Skin epidermis (tissue), 12 donors: Measurements from ENCODE around the gene S1PR2.
"Not testable (repeated sequence)": the region's sequence is repeated elsewhere in the genome, so short reads cannot be mapped to it uniquely, and the experiment has no call there.

ENCODE experiments used
- H3K27ac ChIP-seq, 21 experiments: fragments of 200-600 bp; sonication (generic) in 11 of 21; one replicate each; pipeline ENCODE4 v1.5.0; 2020; ENCODE audit warnings: mild to moderate bottlenecking in 3 of 21, inconsistent platforms in 2 of 21, moderate library complexity in 2 of 21
- H3K4me3 ChIP-seq, 7 experiments: fragments of 200-600 bp; sonication (generic) in 2 of 7; one replicate each; pipeline ENCODE4 v1.5.0; 2020; ENCODE audit warnings: inconsistent platforms in 2 of 7, mild to moderate bottlenecking in 2 of 7, moderate library complexity in 1 of 7

Gene S1PR2

DNA sequence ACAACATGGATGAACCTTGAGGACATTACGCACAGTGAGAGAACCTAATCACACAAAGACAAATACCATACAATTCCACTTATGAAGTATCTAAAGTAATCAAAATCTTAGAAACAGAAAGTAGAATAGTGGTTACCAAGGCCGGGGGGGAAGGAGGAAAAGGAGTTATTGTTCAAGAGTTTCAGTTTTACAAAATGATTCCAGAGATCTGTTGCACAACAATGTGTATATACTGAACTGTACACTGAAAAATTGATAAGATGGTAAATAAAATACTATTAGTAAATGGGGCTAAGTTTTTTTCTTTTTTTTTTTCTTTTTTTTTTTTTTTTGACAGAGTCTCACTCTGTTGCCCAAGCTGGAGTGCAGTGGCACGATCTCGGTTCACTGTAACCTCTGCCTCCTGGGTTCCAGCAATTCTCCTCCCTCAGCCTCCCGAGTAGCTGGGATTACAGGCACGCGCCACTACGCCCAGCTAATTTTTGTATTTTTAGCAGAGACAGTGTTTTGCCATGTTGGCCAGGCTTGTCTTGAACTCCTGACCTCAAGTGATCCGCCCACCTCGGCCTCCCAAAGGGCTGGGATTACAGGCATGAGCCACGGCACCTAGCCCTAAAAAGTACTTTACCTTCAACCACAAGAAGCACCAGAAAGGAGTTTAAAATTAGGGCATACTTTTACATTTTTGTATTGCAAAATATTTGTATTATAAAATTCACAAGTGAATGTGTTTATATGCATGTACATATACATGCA, 32.1 kb downstream of the S1PR2 start:
- peak overlapping the region in 13 of 21 experiments; percentile 4 to 79 (median 49) for H3K27ac ChIP-seq
- H3K4me3 ChIP-seq, result not testable (repeated sequence)

DNA sequence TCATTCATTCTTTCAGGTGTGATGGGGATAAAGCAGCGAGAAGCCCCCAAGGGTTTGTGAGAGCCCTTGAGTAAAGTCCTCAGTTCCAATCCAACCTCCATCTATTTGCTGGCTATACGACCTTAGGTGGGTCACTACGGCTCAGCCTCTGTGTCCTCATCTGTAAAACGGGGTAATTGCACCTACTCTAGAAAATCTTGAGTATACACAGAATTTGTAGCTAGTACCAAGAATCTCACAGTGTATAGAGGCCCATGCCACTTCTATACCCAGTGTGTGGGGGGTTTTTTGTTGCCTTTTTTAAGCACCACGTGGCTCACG, 36.0 kb downstream of the S1PR2 start:
- peak overlapping the region in 17 of 21 experiments; percentile 36 to 93 (median 86) for H3K27ac ChIP-seq

DNA sequence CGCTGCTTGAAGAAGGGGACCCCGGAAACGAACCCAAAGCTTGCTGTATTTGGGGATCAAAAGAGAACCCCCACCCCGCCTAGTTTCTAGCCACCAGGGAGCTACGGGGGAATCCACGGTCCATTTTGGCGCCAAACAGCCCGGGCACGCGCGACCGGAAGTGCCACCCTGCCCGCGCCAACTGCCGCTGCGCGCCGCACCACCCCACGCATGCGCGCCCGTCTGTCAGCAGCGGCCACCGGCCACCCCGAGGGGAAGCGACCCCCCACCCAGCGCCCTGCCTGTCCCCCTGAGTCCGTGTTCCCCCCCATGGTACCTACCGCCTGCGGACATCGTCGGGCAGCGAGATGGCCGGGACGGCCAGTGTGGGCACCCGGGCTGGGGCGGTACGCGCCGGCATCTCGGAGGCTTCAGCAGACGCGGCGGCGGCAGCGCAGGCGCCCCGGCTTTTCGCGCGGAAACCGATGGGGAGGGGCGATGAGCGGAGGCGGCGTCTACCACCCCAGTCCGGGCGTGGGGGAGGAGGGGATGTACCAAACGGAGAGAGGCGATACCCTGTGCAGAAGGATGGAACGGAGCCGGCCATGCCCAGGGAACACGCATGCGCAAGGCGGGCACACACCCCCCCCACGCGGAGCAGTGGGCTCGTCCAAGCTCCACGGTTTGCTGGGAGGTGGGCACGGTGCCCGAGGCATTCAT, 36.5 kb downstream of the S1PR2 start, which contains the start of gene DNMT1:
Gene DNMT1, minus strand, starts transcription at position 454 of the 699 bp plus-strand sequence. Its CDS starts 54 bp downstream, at position 400.
- H3K27ac ChIP-seq, result peak within 1 kb of the TSS; percentile 41 to 93 (median 83)
- H3K4me3 ChIP-seq, result peak within 1 kb of the TSS; percentile 68 to 85 (median 78)

More for the DNA sequence above, 36.0 kb downstream of the S1PR2 start:
- peak overlapping the region; percentile 68 to 85 (median 78) for H3K4me3 ChIP-seq

DNA sequence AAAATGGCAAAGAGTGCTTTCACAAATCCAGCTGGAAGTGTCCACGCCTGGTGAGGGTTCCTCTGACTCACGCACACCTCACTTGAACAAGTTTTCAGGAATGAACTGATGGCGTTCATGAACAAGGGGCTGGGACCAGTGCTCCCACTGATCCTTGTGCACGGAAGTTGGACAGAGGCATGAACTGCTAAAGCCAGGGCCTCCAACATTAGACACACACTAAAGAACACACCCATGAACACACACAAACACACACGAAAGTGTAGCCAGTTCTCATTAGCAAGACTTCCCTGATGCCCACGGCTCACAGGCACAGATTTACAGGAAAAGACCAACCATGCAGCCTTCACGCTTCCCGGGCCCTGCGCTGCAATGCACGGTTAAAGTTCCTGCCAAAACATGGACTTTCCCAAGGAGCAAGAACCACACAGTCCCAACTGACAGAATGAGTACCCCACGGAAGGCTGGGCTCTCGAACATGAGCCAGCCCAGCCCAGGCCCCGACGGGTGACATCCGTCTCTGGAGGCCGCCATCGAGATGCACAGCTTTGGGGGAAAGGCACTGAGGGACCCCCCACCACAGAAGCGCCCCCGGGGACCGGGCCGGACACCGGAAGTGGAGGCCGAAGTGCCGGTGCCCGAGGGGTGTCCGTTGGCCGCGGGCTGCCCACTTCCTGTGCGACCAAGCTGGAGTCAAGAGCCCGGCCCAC, 37.2 kb downstream of the S1PR2 start:
- peak overlapping the region; percentile 68 to 85 (median 78) for H3K4me3 ChIP-seq
- peak overlapping the region; percentile 41 to 93 (median 83) for H3K27ac ChIP-seq

DNA sequence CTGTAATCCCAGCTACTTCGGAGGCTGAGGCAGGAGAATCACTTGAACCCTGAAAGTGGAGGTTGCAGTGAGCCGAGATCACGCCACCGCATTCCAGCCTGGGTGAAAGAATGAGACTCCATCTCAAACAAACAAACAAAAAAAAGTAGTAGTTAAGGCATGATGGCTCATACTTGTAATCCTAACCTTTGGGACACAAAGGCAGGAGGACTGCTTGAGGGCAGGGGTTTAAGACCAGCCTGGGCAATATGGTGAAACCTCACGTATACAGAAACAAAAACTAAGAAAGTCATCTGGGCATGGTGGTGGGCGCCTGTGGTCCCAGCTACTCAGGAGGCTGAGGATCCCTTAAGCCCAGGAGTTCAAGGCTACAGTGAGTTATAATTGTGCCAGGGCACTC, 38.2 kb downstream of the S1PR2 start:
- Histone ChIP-seq H3K4me3 (no peak overlapping the region), H3K27ac (peak overlapping the region in 11 of 21 experiments; percentile 66 to 92 (median 83))

DNA sequence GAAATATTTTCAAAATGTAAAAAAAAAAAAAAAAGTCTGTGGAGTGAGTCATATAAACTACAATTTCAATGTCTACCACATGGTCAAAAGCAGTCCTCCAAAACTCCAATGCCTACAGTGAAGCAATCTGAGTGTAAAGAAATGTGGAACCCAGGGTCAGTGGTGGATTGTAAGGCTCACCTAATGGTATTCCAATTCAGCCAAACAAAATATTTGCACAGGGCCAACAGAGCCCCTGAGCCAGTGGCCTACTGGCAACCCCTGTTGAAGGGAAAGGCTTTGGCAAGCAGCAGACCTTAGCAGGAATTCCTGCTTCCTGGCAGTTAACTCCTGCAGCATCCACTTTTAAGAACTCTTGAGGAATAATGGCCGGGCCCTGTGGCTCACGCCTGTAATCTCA, 39.8 kb downstream of the S1PR2 start:
- no peak overlapping the region for H3K27ac ChIP-seq

DNA sequence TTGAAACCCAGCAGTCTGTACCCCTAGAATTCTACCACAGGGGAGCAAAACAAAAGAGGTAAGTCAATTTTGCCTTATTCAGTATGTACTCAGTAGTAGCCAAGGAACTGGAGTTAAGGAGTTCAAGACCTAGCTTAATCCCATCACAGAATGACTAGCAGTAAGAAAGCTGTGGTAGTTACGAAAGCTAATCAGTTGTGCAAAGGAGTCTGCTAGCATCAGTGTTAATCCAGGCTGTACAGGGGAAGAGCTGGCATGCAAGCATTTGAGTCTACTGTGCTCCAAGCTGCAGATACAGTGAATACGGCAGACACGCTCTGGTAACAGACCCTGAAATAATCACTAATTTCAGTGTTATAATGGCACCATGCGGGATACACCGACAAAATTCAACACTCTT, 41.1 kb downstream of the S1PR2 start:
- Histone ChIP-seq H3K4me3 (no peak overlapping the region), H3K27ac (no peak overlapping the region)

More for the DNA sequence above, 39.8 kb downstream of the S1PR2 start:
- H3K4me3 ChIP-seq, result no peak overlapping the region

DNA sequence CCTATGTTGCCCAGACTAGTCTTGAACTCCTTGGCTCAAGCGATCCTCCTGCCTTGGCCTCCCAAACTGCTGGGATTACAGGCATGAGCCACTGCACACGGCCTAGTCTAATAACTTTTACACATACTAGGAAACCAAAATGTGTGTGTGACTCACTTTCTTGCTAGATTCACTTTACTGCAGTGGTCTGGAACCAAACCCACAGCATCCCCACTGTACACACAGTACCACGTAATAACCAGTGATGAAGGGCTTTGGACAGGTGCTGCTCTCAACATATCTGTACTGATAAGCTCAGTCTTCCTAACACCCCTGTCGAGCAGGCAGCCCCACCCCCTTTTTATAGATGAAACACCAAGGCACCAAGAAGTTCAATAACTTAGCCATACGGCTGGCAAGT, 41.5 kb downstream of the S1PR2 start:
- Histone ChIP-seq H3K27ac (no peak overlapping the region), H3K4me3 (no peak overlapping the region)

DNA sequence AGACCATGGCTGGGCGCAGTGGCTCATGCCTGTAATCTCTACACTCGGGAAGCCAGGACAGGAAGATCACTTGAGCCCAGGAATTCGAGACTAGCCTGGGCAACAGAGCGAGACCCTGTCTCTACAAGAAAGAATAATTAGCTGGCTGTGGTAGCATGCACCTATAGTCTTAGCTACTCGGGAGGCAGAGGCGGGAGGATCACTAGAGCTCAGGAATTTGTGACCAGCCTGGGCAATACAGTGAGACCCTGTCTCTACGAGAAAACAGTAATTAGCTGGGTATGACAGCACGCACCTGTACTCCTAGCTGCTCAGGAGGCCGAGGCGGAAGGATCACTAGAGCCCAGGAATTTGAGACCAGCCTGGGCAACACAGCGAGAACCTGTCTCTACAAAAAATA, 43.8 kb downstream of the S1PR2 start:
- Histone ChIP-seq H3K27ac (no peak overlapping the region), H3K4me3 (no peak overlapping the region)

DNA sequence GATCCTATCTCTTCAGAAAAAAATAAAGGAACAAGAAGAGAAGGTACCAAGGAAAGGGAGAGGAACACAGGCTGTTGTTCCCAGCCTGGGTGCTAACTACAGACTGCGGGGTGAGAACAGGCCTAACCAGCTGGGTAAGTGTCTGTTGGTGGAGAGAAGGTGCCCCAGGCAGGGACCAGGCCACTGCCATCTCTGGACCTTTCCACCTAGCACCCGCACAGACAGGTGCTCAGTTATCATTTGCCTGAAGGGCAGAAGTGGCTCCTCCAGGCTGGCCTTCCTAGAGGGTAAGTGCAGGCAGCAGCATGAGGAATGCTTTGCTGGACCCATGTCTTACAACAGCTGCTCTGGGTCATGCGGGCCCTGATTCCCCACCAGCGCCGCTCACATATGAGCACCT, 46.5 kb downstream of the S1PR2 start:
- Histone ChIP-seq H3K27ac (peak overlapping the region in 13 of 21 experiments; percentile 1 to 71 (median 42)), H3K4me3 (no peak overlapping the region)

DNA sequence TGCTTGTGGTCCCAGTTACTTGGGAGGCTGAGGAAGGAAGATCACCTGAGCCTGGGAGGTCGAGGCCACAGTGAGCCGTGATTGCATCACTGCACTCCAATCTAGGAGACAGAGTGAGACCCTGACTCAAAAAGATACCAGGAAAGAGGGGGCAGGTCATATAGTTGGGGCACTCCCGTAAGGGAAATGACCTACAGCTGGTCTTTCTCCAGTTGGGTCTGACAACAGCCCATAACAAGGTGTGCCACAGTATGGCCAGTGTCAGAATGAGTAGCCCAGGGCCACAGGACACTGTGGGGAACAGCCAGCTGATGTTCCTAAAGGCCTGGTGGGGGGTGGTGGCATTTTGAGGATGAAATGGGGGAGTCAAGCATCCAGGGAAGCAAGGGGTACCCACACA, 47.2 kb downstream of the S1PR2 start:
- Histone ChIP-seq H3K4me3 (no peak overlapping the region), H3K27ac (peak overlapping the region in 15 of 21 experiments; percentile 1 to 71 (median 35))

DNA sequence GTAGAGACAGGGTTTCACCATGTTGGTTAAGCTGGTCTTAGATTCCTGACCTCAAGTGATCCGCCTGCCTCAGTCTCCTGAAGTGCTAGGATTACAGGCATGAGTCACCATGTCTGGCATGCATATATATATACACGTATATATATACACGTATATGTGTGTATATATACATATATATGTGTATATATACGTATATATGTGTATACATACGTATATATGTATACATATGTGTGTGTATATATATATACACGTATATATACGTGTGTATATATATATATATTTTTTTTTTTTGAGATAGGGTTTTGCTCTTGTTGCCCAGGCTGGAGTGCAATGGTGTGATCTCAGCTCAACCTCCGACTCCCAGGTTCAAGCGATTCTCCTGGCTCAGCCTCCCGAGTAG, 48.3 kb downstream of the S1PR2 start:
- Histone ChIP-seq H3K4me3 (no peak overlapping the region), H3K27ac (no peak overlapping the region)

DNA sequence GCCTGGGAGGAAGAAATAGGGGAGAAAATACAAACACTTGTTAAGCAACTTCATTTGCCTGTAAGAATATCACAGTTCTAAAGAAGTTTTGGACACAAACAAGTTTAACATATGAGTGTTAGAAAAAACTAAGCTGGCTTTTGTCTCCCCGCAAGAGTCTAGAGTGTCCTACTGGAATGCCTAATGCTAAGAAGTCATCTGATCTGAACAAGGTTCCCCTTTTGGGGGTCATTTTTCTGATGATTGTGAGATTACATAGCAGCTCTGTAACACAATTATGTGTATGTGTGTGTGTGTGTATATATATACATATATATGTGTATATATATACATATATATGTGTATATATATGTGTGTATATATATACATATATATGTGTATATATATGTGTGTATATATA, 49.1 kb downstream of the S1PR2 start:
- no peak overlapping the region for H3K27ac ChIP-seq

DNA sequence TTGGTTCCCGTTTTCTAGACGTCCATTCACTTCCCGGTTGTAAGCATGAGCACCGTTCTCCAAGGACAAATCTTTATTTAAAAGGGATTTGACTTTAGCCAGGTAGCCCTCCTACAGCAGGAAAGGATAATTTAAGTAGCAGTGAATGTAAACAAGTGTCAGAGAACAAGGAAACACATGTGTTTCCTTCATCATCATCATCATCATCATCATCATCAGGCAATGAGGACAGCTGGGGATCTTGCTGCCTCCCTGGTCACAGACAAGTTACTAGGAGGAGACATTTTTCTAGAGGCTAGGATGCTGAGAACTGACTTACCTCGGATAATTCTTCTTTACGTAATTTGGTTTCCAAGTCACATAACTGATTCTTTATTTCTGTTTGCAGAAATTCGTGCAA, 50.7 kb downstream of the S1PR2 start:
- Histone ChIP-seq H3K4me3 (no peak overlapping the region), H3K27ac (no peak overlapping the region)

More for the DNA sequence above, 49.1 kb downstream of the S1PR2 start:
- no peak overlapping the region for H3K4me3 ChIP-seq

DNA sequence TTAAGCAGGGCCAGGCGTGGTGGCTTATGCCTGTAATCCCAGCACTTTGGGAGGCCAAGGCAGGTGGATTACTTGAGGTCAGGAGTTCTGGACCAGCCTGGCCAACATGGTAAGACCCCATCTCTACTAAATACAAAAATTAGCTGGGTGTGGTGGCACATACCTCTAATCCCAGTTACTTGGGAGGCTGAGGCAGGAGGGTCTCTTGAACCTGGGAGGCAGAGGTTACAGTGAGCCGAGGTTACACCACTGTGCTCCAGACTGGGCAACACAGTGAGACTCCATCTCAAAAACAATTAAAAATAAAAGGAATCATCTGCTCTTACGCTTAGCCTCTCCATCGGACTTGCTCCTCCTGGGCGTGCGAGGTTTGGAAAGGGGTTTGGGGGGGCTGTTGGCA, 51.1 kb downstream of the S1PR2 start:
- not testable (repeated sequence) for H3K4me3 ChIP-seq, H3K27ac ChIP-seq

DNA sequence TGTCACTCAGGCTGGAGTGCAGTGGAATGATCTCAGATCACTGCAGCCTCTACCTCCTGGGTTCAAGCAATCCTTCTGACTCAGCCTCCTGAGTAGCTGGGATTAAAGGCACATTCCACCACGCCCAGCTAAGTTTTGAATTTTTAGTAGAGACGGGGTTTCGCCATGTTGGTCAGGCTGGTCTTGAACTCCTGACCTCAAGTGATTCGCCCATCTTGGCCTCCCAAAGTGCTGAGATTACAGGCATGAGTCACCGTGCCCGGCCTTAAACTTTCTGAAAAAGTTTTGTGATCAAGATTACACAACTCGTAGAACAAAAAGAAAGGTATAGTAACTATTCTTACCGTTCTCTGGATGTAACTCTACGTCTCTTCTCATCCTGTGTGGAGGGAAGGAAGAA, 57.6 kb downstream of the S1PR2 start:
- no peak overlapping the region for H3K4me3 ChIP-seq
- H3K27ac ChIP-seq, result no peak overlapping the region
